ENCODE measurements around the gene TUFT1. TPM values are rescaled to one million over a fixed set of nuclear protein-coding genes. Genes with fewer than 3 reads are reported as not detected.

TUFT1 gene
- total and polyA plus RNA-seq, 2 donors from 2014 or later: 8.9 to 12.9 TPM

Small RNAs within 50 kb of the gene (microRNA-seq; reads per million reads assigned to microRNA genes)
- gene MIR554: not detected

Other genes with a start within 250 kb of the TUFT1 start
- 60.9 TPM for gene PI4KB, start 212.9 kb upstream of the TUFT1 start, total RNA-seq
- 43.5 TPM for gene PI4KB, start 212.9 kb upstream of the TUFT1 start, polyA plus RNA-seq (ENCODE audit: insufficient read depth, low read depth, low replicate concordance)
- 46.6 TPM for gene RFX5, start 193.1 kb upstream of the TUFT1 start, total RNA-seq
- 17.9 TPM for gene RFX5, start 193.1 kb upstream of the TUFT1 start, polyA plus RNA-seq (ENCODE audit: insufficient read depth, low read depth, low replicate concordance)
- 50.0 TPM for gene SELENBP1, start 167.6 kb upstream of the TUFT1 start, total RNA-seq
- gene SELENBP1, start 167.6 kb upstream of the TUFT1 start, polyA plus RNA-seq (ENCODE audit: insufficient read depth, low read depth, low replicate concordance): 161 TPM
- gene PSMB4, start 140.7 kb upstream of the TUFT1 start, total RNA-seq: 212 TPM
- gene PSMB4, start 140.7 kb upstream of the TUFT1 start, polyA plus RNA-seq (ENCODE audit: insufficient read depth, low read depth, low replicate concordance): 436 TPM
- 96.6 TPM for gene POGZ, start 80.8 kb upstream of the TUFT1 start, total RNA-seq
- 16.4 TPM for gene POGZ, start 80.8 kb upstream of the TUFT1 start, polyA plus RNA-seq (ENCODE audit: insufficient read depth, low read depth, low replicate concordance)
- 41.6 TPM for gene CGN, start 28.9 kb upstream of the TUFT1 start, total RNA-seq
- 24.0 TPM for gene CGN, start 28.9 kb upstream of the TUFT1 start, polyA plus RNA-seq (ENCODE audit: insufficient read depth, low read depth, low replicate concordance)
- 46.3 TPM for gene SNX27, start 71.7 kb downstream of the TUFT1 start, total RNA-seq
- 13.5 TPM for gene SNX27, start 71.7 kb downstream of the TUFT1 start, polyA plus RNA-seq (ENCODE audit: insufficient read depth, low read depth, low replicate concordance)
- not detected for gene CELF3, start 176.5 kb downstream of the TUFT1 start, total RNA-seq
- 0.39 TPM for gene CELF3, start 176.5 kb downstream of the TUFT1 start, polyA plus RNA-seq (ENCODE audit: insufficient read depth, low read depth, low replicate concordance)
- gene RIIAD1, start 181.2 kb downstream of the TUFT1 start, total RNA-seq: not detected
- 4.0 TPM for gene RIIAD1, start 181.2 kb downstream of the TUFT1 start, polyA plus RNA-seq (ENCODE audit: insufficient read depth, low read depth, low replicate concordance)
- gene MRPL9, start 223.2 kb downstream of the TUFT1 start, total RNA-seq: 65.3 TPM
- gene MRPL9, start 223.2 kb downstream of the TUFT1 start, polyA plus RNA-seq (ENCODE audit: insufficient read depth, low read depth, low replicate concordance): 87.1 TPM